ENCODE results near the gene ADAMTSL3. TPM values are rescaled to one million over a fixed set of nuclear protein-coding genes. Genes with fewer than 3 reads are reported as not detected.

ADAMTSL3 gene
- total and polyA plus RNA-seq, 2 of the 8 experiments (the other 6 are each of a cell fraction or from before 2014, with no cell fraction given): 0.35 to 1.4 TPM

DNA sequence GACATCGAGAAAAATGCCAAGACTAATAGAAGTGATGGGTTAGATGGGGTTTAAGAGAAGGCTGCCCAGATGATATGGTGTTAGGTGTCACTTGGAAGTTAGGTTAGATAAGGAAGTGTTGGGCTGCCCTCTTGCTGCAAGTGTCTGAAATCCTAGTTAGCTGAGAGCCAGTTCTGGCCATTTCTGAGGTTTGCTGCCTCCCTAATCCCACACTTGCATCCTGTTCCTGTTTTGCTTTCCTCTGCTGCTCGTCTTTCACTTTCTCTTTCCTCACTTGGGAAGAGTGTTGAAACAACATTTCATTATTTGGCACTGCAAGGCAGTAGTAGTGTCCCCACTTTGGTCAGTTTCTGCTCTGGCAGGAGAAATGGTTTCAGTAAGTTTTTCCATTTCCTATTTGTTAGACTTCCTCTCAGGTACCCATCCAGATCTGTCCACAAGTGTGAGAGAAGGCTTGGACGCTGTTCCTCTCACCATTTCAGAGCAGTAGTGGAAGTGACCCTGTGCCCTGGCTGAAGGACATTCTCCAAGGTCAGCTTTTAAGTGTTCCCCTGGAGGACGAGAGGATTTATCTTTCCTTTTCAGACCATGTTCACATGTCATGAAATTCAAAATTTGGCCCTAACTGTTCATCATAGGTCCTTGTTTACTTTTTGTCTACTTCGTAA lies 93.3 kb downstream of the ADAMTSL3 start:
- no peak overlapping the region for H3K56ac ChIP-seq (replicated peaks; ENCODE audit: insufficient read length, low read depth, low read length)
- H3K4me1 ChIP-seq (replicated peaks in 1 of 4; ENCODE audit: control insufficient read depth in 3 of 4, insufficient read depth in 4 of 4, low read length in 3 of 4): no peaks in the 10 kb centered on the region
- no peak overlapping the region for H2BK20ac ChIP-seq (ENCODE audit: low read length)
- no peak overlapping the region for H3K27ac ChIP-seq (ENCODE audit: low read depth, low read length)
- H4K91ac ChIP-seq (replicated peaks; ENCODE audit: insufficient read length, low read length): no peak overlapping the region
- ChIA-PET CTCF (ENCODE audit: partially characterized antibody) (interaction anchor here (0.7 to 2.2 kb wide), 10 partner anchors 8 to 499 kb away, joined by 3 to 13 read pairs (median 3); no protein-coding TSS in a partner anchor), POLR2A (ENCODE audit: partially characterized antibody) (no interaction called here)
- H3K9me3 ChIP-seq (ENCODE audit: insufficient read depth in 2 of 2, low read depth in 1 of 2, low read length in 1 of 2): no peaks in the 10 kb centered on the region
- no peak overlapping the region for H2BK120ac ChIP-seq (replicated peaks; ENCODE audit: low read depth, low read length)
- no peak overlapping the region for H3K4me2 ChIP-seq (ENCODE audit: insufficient read depth in 1 of 2, low read depth in 2 of 2, low read length in 2 of 2)
- FAIRE-seq (peak; percentile 28), DNase-seq (ENCODE audit: low read depth in 1 of 2, low spot score in 2 of 2) (no peak)
- H3K23me2 ChIP-seq (ENCODE audit: low read depth, low read length): no peaks in the 10 kb centered on the region
- no peak overlapping the region for H3K23ac ChIP-seq (ENCODE audit: insufficient read length)
- no peak overlapping the region for H4K5ac ChIP-seq (ENCODE audit: insufficient read length, low read depth, low read length)
- H2AFZ ChIP-seq (ENCODE audit: low read length): peak overlapping the region; percentile 94; the same call in 1 of the 2 replicates
- no peak overlapping the region for H4K8ac ChIP-seq (ENCODE audit: extremely low read depth, insufficient read depth, low read length)
- TF ChIP-seq, protein P1, sequence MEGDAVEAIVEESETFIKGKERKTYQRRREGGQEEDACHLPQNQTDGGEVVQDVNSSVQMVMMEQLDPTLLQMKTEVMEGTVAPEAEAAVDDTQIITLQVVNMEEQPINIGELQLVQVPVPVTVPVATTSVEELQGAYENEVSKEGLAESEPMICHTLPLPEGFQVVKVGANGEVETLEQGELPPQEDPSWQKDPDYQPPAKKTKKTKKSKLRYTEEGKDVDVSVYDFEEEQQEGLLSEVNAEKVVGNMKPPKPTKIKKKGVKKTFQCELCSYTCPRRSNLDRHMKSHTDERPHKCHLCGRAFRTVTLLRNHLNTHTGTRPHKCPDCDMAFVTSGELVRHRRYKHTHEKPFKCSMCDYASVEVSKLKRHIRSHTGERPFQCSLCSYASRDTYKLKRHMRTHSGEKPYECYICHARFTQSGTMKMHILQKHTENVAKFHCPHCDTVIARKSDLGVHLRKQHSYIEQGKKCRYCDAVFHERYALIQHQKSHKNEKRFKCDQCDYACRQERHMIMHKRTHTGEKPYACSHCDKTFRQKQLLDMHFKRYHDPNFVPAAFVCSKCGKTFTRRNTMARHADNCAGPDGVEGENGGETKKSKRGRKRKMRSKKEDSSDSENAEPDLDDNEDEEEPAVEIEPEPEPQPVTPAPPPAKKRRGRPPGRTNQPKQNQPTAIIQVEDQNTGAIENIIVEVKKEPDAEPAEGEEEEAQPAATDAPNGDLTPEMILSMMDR (IDR thresholded peaks at IDR 0.05; ENCODE audit: control extremely low read depth in 1 of 3, insufficient read depth in 1 of 3, low read depth in 1 of 3, low read length in 3 of 3): peak in 2 of 3 experiments; percentile 60 to 62; a peak in 3 of 4 replicates
- TF ChIP-seq SAP30 (IDR thresholded peaks at IDR 0.05; ENCODE audit: insufficient read depth, insufficient replicate concordance, low read length) (no peak), RAD21 (IDR thresholded peaks at IDR 0.05 in 1 of 2, conservative IDR thresholded peaks at IDR 0.05 in 1 of 2; ENCODE audit: low read depth in 2 of 2, low read length in 2 of 2) (peak; percentile 76 to 81), GTF2F1 (IDR thresholded peaks at IDR 0.05; ENCODE audit: borderline replicate concordance, low read depth, low read length) (no peak), POLR2AphosphoS5 (IDR thresholded peaks at IDR 0.05; ENCODE audit: low read depth, low read length) (no peak), FOSL1 (IDR thresholded peaks at IDR 0.05; ENCODE audit: insufficient read depth, low read depth, low read length) (no peak)
- no peaks in the 10 kb centered on the region for H3K27me3 ChIP-seq (replicated peaks in 1 of 4; ENCODE audit: control insufficient read depth in 3 of 4, extremely low read depth in 1 of 4, insufficient read depth in 3 of 4, low read length in 3 of 4)
- no peak overlapping the region for H2BK5ac ChIP-seq (ENCODE audit: low read depth, low read length)
- no peak overlapping the region for H3K18ac ChIP-seq (ENCODE audit: extremely low read depth, low read length)
- H4K20me1 ChIP-seq (replicated peaks in 1 of 2; ENCODE audit: control insufficient read depth in 1 of 2, insufficient read depth in 2 of 2, low read length in 2 of 2): no peaks in the 10 kb centered on the region
- H2BK12ac ChIP-seq (ENCODE audit: low read depth, low read length): no peak overlapping the region; the same call in 1 of the 2 replicates
- H3K36me3 ChIP-seq (ENCODE audit: control insufficient read depth in 2 of 4, insufficient read depth in 4 of 4, low read length in 3 of 4): no peaks in the 10 kb centered on the region
- H2AK5ac ChIP-seq (ENCODE audit: low read depth, low read length): no peak overlapping the region
- H3K4me3 ChIP-seq (ENCODE audit: extremely low read depth in 1 of 4, insufficient read depth in 2 of 4, low read depth in 3 of 4, low read length in 4 of 4): no peak overlapping the region
- no peak overlapping the region for H3K14ac ChIP-seq (ENCODE audit: insufficient read length)
- H3K79me1 ChIP-seq (ENCODE audit: low read depth, low read length): no peaks in the 10 kb centered on the region
- WGBS, 2 experiments (ENCODE audit: extremely low coverage in 1 of 2, insufficient coverage in 1 of 2, insufficient read length in 1 of 2, insufficient replicate concordance in 2 of 2, low coverage in 1 of 2, low lambda C conversion rate in 2 of 2, missing lambda C conversion rate in 1 of 2): 68% methylated on average over 5 of the region's 5 CpGs; no CpG with 5 or more reads in 1 of the 2 experiments
- H3K9ac ChIP-seq (replicated peaks in 1 of 4; ENCODE audit: extremely low read depth in 1 of 4, low read depth in 3 of 4, low read length in 3 of 4): no peak overlapping the region
- no peak overlapping the region for H2BK15ac ChIP-seq (ENCODE audit: low read length)
- H3K79me2 ChIP-seq (ENCODE audit: control insufficient read depth in 1 of 2, insufficient read depth in 2 of 2, low read length in 2 of 2): no peaks in the 10 kb centered on the region
- no peak overlapping the region for H3K4ac ChIP-seq (replicated peaks; ENCODE audit: insufficient read length, low read depth, low read length)
